ENCODE results near the gene CCDC148.

DNA sequence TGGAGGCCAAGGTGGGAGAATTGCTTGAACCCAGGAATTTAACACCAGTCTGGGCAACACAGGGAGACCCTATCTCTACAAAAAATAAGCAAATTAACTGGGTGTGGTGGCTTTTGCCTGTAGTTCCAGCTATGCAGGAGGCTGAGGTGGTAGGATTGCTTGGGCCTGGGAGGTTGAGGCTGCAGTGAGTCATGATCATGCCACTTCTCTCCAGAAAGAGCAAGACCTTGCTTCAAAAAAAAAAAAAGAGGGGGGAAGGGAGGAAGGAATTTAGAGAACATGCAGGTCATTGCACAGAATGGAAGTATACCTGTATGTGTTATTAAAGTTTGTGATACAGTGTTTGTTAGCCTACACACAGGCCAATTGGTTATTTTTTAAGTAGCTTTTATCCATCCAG, 26.0 kb upstream of the CCDC148 start:
- no peak for TF ChIP-seq POLR2A (IDR thresholded peaks at IDR 0.05)
- TF ChIP-seq, protein P1, sequence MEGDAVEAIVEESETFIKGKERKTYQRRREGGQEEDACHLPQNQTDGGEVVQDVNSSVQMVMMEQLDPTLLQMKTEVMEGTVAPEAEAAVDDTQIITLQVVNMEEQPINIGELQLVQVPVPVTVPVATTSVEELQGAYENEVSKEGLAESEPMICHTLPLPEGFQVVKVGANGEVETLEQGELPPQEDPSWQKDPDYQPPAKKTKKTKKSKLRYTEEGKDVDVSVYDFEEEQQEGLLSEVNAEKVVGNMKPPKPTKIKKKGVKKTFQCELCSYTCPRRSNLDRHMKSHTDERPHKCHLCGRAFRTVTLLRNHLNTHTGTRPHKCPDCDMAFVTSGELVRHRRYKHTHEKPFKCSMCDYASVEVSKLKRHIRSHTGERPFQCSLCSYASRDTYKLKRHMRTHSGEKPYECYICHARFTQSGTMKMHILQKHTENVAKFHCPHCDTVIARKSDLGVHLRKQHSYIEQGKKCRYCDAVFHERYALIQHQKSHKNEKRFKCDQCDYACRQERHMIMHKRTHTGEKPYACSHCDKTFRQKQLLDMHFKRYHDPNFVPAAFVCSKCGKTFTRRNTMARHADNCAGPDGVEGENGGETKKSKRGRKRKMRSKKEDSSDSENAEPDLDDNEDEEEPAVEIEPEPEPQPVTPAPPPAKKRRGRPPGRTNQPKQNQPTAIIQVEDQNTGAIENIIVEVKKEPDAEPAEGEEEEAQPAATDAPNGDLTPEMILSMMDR (IDR thresholded peaks at IDR 0.05): no peak

Measured in Peyer's patch (tissue), 4 donors.